CD4-positive, alpha-beta T cell treated with Interleukin-2 at 100 ng/mL for 4 hours (primary cell): ENCODE measurements around the gene FMN1.

Source experiments
- DNase-seq: peaks from one replicate; pipeline ENCODE4 v3.0.0-alpha.2; 2020; ENCODE audit warnings: low spot score

Gene FMN1

GRCh38 chr15:33016405-33017024, 178.0 kb downstream of the FMN1 start:
- no peak for DNase-seq

DNA sequence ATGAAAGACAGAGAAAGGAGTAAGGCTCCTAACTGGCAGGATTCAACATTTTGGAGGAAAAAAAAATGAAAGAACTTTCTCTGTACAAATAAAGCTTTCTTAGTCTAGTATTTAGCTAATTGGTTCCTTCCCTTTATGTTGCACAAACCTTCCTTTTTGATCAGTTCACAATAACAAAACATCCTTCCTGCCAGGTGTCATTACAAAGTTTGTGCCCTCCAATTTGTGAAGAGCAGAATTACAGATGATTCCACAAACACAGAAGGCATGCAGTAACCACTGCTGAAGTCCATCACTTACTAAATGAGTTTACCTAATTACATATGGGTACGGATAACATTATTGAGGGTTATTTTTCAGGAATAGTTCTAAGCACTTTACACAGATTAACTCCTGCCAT, 179.9 kb downstream of the FMN1 start:
- DNase-seq, result no peak

DNA sequence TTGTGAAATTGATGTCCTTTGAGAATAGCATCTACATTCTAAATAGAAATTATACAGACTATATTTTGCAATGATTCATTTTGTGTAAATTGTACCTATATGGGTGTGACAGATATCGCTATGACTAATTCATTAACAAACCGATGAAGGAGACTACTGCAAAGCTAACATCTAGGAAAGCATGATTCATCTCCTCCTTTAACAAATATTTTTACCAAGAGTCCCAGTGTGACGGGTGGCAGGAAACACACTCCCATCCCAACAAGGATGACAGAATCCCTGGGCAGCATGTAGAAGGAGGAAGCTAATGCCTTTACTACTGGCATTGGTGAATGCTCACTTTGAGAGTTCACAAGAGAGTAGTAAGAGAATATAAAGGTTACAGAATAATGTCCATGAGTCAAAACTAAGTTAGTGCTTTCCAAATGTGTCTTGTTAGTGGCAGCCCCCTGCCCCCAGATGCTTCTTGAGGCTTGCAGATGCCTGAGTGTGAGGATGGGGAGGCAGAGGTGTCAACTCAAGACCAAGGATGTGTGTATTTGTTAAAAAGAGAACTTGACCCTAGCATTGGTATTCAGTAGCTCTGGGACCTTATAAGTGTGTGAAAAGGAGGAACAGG, 180.6 kb downstream of the FMN1 start:
- DNase-seq, result no peak

- no peak for DNase-seq
Observed at GRCh38 chr15:33011976-33012375, 182.5 kb downstream of the FMN1 start.

- DNase-seq, result no peak
Observed at GRCh38 chr15:33009603-33010002, 184.9 kb downstream of the FMN1 start.

DNA sequence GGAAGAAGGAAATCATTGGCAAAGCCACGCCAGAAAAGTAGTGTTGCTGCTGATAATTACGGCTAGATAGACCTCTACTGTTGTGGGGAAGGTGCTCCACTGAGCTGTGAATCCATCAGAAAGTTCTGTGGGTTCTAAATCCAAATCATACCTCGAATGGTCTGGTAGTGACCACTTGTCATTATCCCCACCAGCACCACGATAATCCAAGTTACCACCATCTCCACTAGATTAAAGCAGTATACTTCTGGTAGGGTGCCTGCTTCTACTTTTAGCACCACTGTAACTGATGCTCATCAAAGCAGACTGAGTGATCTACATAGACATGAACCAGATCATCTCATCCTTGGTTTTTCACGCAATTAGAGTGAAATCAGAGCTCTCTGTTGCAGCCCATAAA, 185.5 kb downstream of the FMN1 start:
- no peak for DNase-seq

GRCh38 chr15:33008284-33008995, 186.1 kb downstream of the FMN1 start:
- DNase-seq, result no peak

DNA sequence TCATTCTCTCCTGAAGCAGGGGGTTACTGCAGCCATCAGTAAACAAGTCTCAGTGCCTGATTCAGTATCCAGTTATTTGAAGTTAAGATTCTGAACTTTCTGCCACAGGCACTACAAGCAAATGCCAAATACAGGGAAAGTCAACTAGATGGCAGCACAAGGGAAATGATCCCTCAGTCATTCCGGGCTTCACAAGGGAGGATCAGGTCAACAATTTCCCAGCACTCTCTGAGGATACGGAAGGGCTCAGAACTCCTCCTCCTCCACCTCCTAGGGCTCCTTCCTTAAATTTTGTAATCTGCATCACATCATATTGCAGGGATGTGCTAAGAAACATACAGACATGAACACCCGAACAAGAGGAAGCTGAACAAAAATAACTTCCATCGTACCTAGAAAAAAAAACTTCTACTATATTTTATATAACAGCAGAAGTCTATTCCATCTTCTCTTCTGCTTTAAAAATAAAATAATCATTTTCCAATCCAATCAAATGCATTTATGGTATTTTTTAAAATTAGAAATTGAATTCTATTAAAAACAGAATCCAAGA, 187.1 kb downstream of the FMN1 start:
- DNase-seq, result no peak

- no peak for DNase-seq
Observed at GRCh38 chr15:33005582-33005981, 188.9 kb downstream of the FMN1 start.

GRCh38 chr15:33001926-33002325, 192.6 kb downstream of the FMN1 start:
- no peak for DNase-seq

DNA sequence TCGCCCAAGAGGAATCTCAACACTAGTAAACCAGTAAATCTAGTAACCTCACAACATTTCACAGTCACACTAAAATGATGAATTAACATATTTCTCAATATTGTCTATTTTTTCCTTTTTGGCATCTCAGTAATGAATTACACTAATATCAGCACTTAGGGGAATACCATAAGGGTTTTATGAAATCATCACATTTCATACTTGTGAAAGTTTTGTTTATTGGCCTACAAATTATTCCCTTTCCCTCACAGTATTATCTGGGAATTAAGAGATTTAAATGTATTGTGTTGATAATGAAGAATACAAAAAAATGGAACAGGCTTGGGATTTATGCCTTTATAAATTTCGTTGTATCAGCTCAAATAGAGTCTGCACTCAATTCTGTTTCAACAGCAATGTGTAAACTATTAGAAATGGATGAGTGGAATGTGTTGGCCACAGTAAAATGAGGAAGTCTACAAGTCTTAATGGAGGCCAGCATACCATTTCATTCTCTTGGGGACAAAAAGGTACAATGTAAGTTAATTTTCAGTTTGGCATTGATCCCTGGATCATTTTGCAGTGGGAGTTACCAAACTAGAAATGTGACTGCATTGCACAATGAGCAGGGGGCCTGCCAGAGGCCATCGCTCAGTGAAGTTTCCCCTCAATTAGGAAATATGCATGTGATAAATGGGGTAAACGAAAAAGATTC, 195.4 kb downstream of the FMN1 start:
- DNase-seq, result no peak

DNA sequence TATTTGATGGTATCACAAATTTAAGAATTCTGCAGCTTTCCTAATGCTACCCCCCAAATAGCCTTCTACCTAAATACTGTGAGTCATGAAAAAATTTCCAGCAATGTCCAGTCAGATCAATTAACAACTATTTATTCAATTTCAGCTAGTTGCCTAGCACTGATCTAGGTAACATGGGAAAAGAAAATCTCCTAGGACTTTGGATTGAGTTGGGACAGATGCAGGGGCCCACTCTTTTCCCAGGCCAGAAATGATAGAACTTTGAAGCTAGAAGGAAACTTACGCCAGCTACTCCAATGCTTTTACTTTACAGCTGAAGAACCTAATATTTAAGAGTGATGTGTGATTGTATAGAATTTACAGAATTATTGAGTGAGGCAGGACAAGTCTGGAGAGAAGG, 196.3 kb downstream of the FMN1 start:
- DNase-seq, result no peak

GRCh38 chr15:32994810-32995424, 199.6 kb downstream of the FMN1 start:
- DNase-seq, result no peak

GRCh38 chr15:32993285-32993684, 201.2 kb downstream of the FMN1 start:
- no peak for DNase-seq

DNA sequence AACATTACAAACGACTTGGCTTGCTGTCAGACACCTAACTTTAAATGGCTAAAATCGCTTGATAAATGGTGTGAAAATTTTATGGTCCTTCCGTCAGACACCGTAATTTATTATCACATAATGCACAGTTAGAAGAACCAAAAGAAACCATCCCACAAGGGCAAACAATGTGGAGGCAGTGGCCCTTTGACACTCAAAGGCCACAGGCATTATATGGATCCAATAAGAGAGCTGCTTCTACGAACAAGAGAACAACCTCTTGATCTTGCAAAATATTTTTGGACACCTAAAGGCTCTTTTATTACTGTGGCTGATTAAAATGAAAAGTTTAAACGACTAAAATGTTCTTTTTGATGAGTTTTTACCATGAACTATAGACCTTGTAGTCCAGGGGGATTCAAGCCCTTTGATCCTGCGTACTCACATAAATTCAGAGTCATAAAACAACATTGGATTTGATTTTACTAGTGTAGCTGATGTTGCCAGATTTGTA, 202.8 kb downstream of the FMN1 start:
- DNase-seq, result no peak

GRCh38 chr15:32990071-32990470, 204.4 kb downstream of the FMN1 start:
- DNase-seq, result no peak

- DNase-seq, result no peak
Observed at GRCh38 chr15:32987067-32987466, 207.4 kb downstream of the FMN1 start.

DNA sequence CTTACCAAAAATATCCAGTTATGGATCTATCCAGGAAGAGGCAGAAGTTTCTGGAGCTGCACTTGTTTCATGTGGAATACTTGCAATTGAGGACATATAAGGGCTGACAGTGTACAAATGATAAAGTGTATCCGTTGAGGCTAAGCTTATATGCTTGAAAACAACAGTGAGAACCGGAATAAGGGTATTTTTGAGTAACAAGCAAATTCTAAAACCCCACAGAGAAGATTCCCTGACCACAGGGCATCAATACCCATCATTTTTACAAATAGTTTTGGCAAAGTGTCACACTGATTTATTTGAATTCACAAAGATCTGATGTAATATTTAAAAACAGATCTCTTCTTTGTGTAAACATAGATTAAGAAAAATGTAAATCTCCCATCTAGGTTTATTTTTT, 208.4 kb downstream of the FMN1 start:
- DNase-seq, result no peak

DNA sequence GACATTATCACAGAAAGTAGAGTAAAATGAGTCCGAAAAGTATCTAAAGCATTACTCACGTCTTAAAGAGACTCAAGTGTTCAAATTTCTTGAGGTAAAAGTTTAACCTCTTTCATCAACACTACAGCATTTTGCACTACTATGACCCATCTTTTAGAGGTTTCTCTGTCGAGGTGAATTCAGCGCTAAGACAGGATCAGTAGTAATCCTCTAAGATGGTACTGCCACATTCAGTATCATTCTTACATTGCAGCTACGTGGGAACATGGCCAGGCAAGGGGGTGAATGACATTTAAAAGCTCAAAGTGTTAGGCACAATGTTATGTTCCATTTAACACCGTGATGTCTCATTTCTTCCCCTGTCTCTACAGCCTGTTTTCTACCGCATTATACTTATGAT, 210.8 kb downstream of the FMN1 start:
- DNase-seq, result no peak

DNA sequence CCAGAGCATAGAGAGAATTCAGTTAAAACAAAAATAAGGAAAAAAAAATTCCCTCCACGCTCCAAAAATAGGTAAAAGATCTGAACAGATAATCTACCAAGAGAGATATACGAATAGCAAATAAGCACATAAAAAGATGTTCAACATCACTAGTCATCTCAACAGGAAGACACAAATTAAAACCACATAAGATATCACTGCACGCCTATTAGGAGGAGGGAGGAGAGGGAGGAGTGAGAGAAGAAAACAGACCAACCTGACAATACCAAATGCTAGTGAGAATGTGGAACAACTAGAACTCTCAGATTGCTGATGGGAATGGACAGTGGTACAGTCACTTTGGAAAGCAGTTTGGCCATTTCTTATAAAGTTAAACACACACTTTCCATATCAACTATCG, 212.5 kb downstream of the FMN1 start:
- no peak for DNase-seq

DNA sequence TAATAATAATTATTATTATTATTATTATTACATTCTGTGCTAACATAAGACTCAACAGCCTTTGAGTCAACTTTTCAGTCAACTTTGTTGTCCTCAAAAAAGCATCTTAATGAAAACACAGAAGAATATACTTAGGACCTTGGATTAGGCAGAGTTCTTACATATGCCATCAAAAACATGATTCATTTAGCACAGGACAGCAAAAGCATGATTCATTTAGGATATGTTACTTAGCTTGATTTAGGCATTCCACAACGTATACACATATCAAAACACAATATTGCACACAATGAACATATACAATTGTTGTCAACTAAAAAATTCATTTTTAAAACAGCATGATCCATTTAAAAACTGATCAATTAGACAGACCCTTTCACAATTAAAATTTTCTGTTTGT, 213.0 kb downstream of the FMN1 start:
- no peak for DNase-seq

- no peak for DNase-seq
Observed at GRCh38 chr15:32979710-32980109, 214.8 kb downstream of the FMN1 start.
